ENCODE measurements around the gene CDH4. TPM values are rescaled to one million over a fixed set of nuclear protein-coding genes. Genes with fewer than 3 reads are reported as not detected.

CDH4 gene
- total RNA-seq, 3 donors from 2014 or later (not counting 1 experiment from before 2014, with no cell fraction given) = 0.18 TPM; not detected in 2

GRCh38 chr20:61580958-61581824, 329.1 kb downstream of the CDH4 start:
- WGBS (ENCODE audit: insufficient coverage) = 77% methylated on average over 16 of the region's 16 CpGs
- no peaks in the 10 kb centered on the region for H3K36me3 ChIP-seq (ENCODE audit: control insufficient read depth, insufficient read depth, low read length)
- no peaks in the 10 kb centered on the region for H3K4me1 ChIP-seq (ENCODE audit: control insufficient read depth, insufficient read depth, low read length)
- no peak for ATAC-seq
- no peaks in the 10 kb centered on the region for H3K36me3 Mint-ChIP-seq
- H3K4me1 Mint-ChIP-seq = no peaks in the 10 kb centered on the region
- H3K27me3 Mint-ChIP-seq (ENCODE audit: low read depth in 2 of 2) = peaks cover 0 to 2% of the 10 kb centered on the region in 2 donors
- H3K9me3 ChIP-seq (ENCODE audit: control insufficient read depth, insufficient read depth, low read length) = peaks cover 11% of the 10 kb centered on the region
- no peak for TF ChIP-seq CTCF (IDR thresholded peaks at IDR 0.05)
- H3K9me3 Mint-ChIP-seq = peaks cover 0 to 3% of the 10 kb centered on the region in 2 donors
- no peak overlapping the region for H3K4me3 ChIP-seq (ENCODE audit: low read length)
- no peak overlapping the region for H3K4me3 Mint-ChIP-seq
- H3K27me3 ChIP-seq (ENCODE audit: control insufficient read depth, insufficient read depth, low read length) = no peaks in the 10 kb centered on the region
- no peak overlapping the region for H3K27ac ChIP-seq (ENCODE audit: low read length)
- intact Hi-C loops (cut with micrococcal nuclease) = no loop called here
- no peak overlapping the region for H3K27ac Mint-ChIP-seq
- DNase-seq = no peak

GRCh38 chr20:61581825-61582188, 329.7 kb downstream of the CDH4 start:
- DNase-seq = no peak
- 76% methylated on average over 14 of the region's 14 CpGs for WGBS (ENCODE audit: insufficient coverage)
- no peaks in the 10 kb centered on the region for H3K36me3 ChIP-seq (ENCODE audit: control insufficient read depth, insufficient read depth, low read length)
- intact Hi-C loops (cut with micrococcal nuclease) = no loop called here
- Mint-ChIP-seq H3K27me3 (ENCODE audit: low read depth in 2 of 2) (peaks cover 0 to 2% of the 10 kb centered on the region in 2 donors), H3K9me3 (peaks cover 0 to 3% of the 10 kb centered on the region in 2 donors), H3K27ac (no peak overlapping the region), H3K4me1 (no peaks in the 10 kb centered on the region), H3K4me3 (no peak overlapping the region), H3K36me3 (no peaks in the 10 kb centered on the region)
- peaks cover 11% of the 10 kb centered on the region for H3K9me3 ChIP-seq (ENCODE audit: control insufficient read depth, insufficient read depth, low read length)
- no peak overlapping the region for H3K27ac ChIP-seq (ENCODE audit: low read length)
- ATAC-seq = no peak
- no peaks in the 10 kb centered on the region for H3K27me3 ChIP-seq (ENCODE audit: control insufficient read depth, insufficient read depth, low read length)
- H3K4me1 ChIP-seq (ENCODE audit: control insufficient read depth, insufficient read depth, low read length) = no peaks in the 10 kb centered on the region
- no peak overlapping the region for H3K4me3 ChIP-seq (ENCODE audit: low read length)
- TF ChIP-seq CTCF (IDR thresholded peaks at IDR 0.05) = no peak

GRCh38 chr20:61582196-61582923, 330.3 kb downstream of the CDH4 start:
- Mint-ChIP-seq H3K36me3 (no peaks in the 10 kb centered on the region), H3K4me3 (no peak overlapping the region), H3K27ac (no peak overlapping the region), H3K27me3 (ENCODE audit: low read depth in 2 of 2) (peaks cover 0 to 2% of the 10 kb centered on the region in 2 donors), H3K9me3 (peaks cover 0 to 3% of the 10 kb centered on the region in 2 donors), H3K4me1 (no peaks in the 10 kb centered on the region)
- no peaks in the 10 kb centered on the region for H3K36me3 ChIP-seq (ENCODE audit: control insufficient read depth, insufficient read depth, low read length)
- H3K27me3 ChIP-seq (ENCODE audit: control insufficient read depth, insufficient read depth, low read length) = no peaks in the 10 kb centered on the region
- ATAC-seq (no peak), DNase-seq (no peak)
- no peaks in the 10 kb centered on the region for H3K4me1 ChIP-seq (ENCODE audit: control insufficient read depth, insufficient read depth, low read length)
- no peak overlapping the region for H3K27ac ChIP-seq (ENCODE audit: low read length)
- no peak for TF ChIP-seq CTCF (IDR thresholded peaks at IDR 0.05)
- WGBS (ENCODE audit: insufficient coverage) = 80% methylated on average over 15 of the region's 15 CpGs
- H3K4me3 ChIP-seq (ENCODE audit: low read length) = no peak overlapping the region
- H3K9me3 ChIP-seq (ENCODE audit: control insufficient read depth, insufficient read depth, low read length) = peaks cover 15% of the 10 kb centered on the region
- intact Hi-C loops (cut with micrococcal nuclease) = no loop called here
